Uterus (tissue), 4 donors: ENCODE results near the gene STXBP1. TPM values are rescaled to one million over a fixed set of nuclear protein-coding genes. Genes with fewer than 3 reads are reported as not detected.
"Not testable (repeated sequence)": the region's sequence is repeated elsewhere in the genome, so short reads cannot be mapped to it uniquely, and the experiment has no call there.

Experiments used
- DNase-seq, 2 donors: peaks; one replicate each; pipeline ENCODE4 v3.0.0-alpha.2; 2019 to 2020
- H3K27ac ChIP-seq, 2 donors: fragments of 200-600 bp; sonication (generic); 1 replicate in 1 of 2; 2 replicates in 1 of 2; pipeline ENCODE4 v1.5.1; 2016 to 2018
- H3K27me3 ChIP-seq, 2 donors: fragments of 200-600 bp; sonication (generic); one replicate each; pipeline ENCODE4 v1.5.1; 2018 to 2019; ENCODE audit warnings: control low read depth in 1 of 2
- H3K36me3 ChIP-seq, 2 donors: fragments of 200-600 bp; sonication (generic); one replicate each; pipeline ENCODE4 v1.5.1; 2019; ENCODE audit warnings: control low read depth in 1 of 2
- H3K4me1 ChIP-seq, 2 donors: fragments of 200-600 bp; sonication (generic); one replicate each; pipeline ENCODE4 v1.5.1; 2018 to 2019; ENCODE audit warnings: control low read depth in 1 of 2
- H3K4me3 ChIP-seq, 2 donors: fragments of 200-600 bp; sonication (generic); 1 replicate in 1 of 2; 2 replicates in 1 of 2; pipeline ENCODE4 v1.5.1; 2018 to 2019; ENCODE audit warnings: mild to moderate bottlenecking in 1 of 2
- H3K9me3 ChIP-seq, 2 donors: fragments of 200-600 bp; sonication (generic); one replicate each; pipeline ENCODE4 v1.5.1; 2019; ENCODE audit warnings: control low read depth in 1 of 2
- CTCF ChIP-seq, 4 experiments: fragments of 200-600 bp in 2 of 4; fragments of 450-650 bp in 2 of 4; sonication (generic) in 2 of 4; IDR thresholded peaks; one replicate each; pipeline ENCODE4 v1.5.1; 2016 to 2019; ENCODE audit warnings: antibody characterized with exemption in 4 of 4, mild to moderate bottlenecking in 2 of 4, moderate library complexity in 1 of 4
- POLR2A ChIP-seq, 2 donors: fragments of 450-650 bp; IDR thresholded peaks; one replicate each; pipeline ENCODE4 v1.6.1; 2016; ENCODE audit warnings: antibody characterized with exemption in 2 of 2, mild to moderate bottlenecking in 1 of 2, moderate library complexity in 1 of 2
- intact Hi-C: fragments of 100-400 bp; cut with DNase I; formaldehyde crosslinking; loops from one replicate; pipeline ENCODE4 v1.15.1; 2023; ENCODE audit warnings: low total_unique reads
- total RNA-seq, 4 donors: library from RNA; depleted of rRNA in 3 of 4; stranded (reverse); fragments of >200 nt in 3 of 4; gene quantifications; one replicate each; pipeline versions ENCODE4 v1.1.0 to v1.2.4, GENCODE V29; 2014 to 2023
- donor health status: DM: yes; HTN: yes; CAD: no.

Gene STXBP1
- total RNA-seq, 4 donors from 2014 or later, result 46.6 to 147 (median 99.5) TPM

- Histone ChIP-seq H3K4me3 (peak overlapping the region; percentile 21 to 33), H3K4me1 (peaks cover 4 to 5% of the 10 kb centered on the region in 2 donors), H3K27me3 (no peaks in the 10 kb centered on the region), H3K27ac (peak overlapping the region; percentile 63 to 79), H3K36me3 (no peaks in the 10 kb centered on the region), H3K9me3 (no peaks in the 10 kb centered on the region)
- intact Hi-C loops, result no loop called here
- peak; percentile 81 to 84 for DNase-seq
- TF ChIP-seq CTCF (IDR thresholded peaks at IDR 0.05), result peak in 1 of 4 experiments; percentile 7
- TF ChIP-seq POLR2A (IDR thresholded peaks at IDR 0.05), result peak in 1 of 2 donors; percentile 31
Measured at GRCh38 chr9:127608104-127608966, 3.7 kb upstream of the STXBP1 start.

- intact Hi-C loops, result no loop called here
- Histone ChIP-seq H3K36me3 (no peaks in the 10 kb centered on the region), H3K4me3 (peak overlapping the region; percentile 32 to 36), H3K27ac (peak overlapping the region; percentile 79 to 97), H3K9me3 (no peaks in the 10 kb centered on the region), H3K27me3 (no peaks in the 10 kb centered on the region), H3K4me1 (peaks cover 10 to 12% of the 10 kb centered on the region in 2 donors)
- TF ChIP-seq POLR2A (IDR thresholded peaks at IDR 0.05) (no peak), CTCF (IDR thresholded peaks at IDR 0.05) (no peak)
- DNase-seq, result no peak
Measured at GRCh38 chr9:127611603-127611898, 526 bp upstream of the STXBP1 start.

- intact Hi-C loops, result no loop called here
- no peaks in the 10 kb centered on the region for H3K36me3 ChIP-seq
- DNase-seq, result peak; percentile 79 to 81
- TF ChIP-seq CTCF (IDR thresholded peaks at IDR 0.05) (peak in 1 of 4 experiments; percentile 14), POLR2A (IDR thresholded peaks at IDR 0.05) (peak; percentile 57 to 73)
- no peaks in the 10 kb centered on the region for H3K27me3 ChIP-seq
- H3K4me3 ChIP-seq, result peak overlapping the region; percentile 66 to 95
- H3K9me3 ChIP-seq, result no peaks in the 10 kb centered on the region
- H3K27ac ChIP-seq, result peak overlapping the region; percentile 97 to 98
- peaks cover 6 to 10% of the 10 kb centered on the region in 2 donors for H3K4me1 ChIP-seq
Measured at GRCh38 chr9:127612939-127613582, 984 bp downstream of the STXBP1 start.

- intact Hi-C loops, result no loop called here
- TF ChIP-seq CTCF (IDR thresholded peaks at IDR 0.05) (no peak), POLR2A (IDR thresholded peaks at IDR 0.05) (no peak)
Measured at GRCh38 chr9:127613583-127613954, 1.5 kb downstream of the STXBP1 start.

GRCh38 chr9:127614961-127615360 is 2.9 kb downstream of the STXBP1 start:
- Histone ChIP-seq H3K4me1 (peaks cover 5 to 8% of the 10 kb centered on the region in 2 donors), H3K4me3 (no peak overlapping the region), H3K27me3 (no peaks in the 10 kb centered on the region), H3K9me3 (no peaks in the 10 kb centered on the region), H3K27ac (peak overlapping the region in 1 of 2 donors; percentile 37), H3K36me3 (no peaks in the 10 kb centered on the region)
- TF ChIP-seq POLR2A (IDR thresholded peaks at IDR 0.05), result no peak
- TF ChIP-seq CTCF (IDR thresholded peaks at IDR 0.05), result no peak
- DNase-seq, result peak in 1 of 2 donors; percentile 38
- intact Hi-C loops, result no loop called here

More at GRCh38 chr9:127613583-127613954, 1.5 kb downstream of the STXBP1 start:
- Histone ChIP-seq H3K36me3 (no peaks in the 10 kb centered on the region), H3K27me3 (no peaks in the 10 kb centered on the region), H3K4me3 (peak overlapping the region; percentile 66 to 95), H3K9me3 (no peaks in the 10 kb centered on the region), H3K4me1 (peaks cover 5 to 8% of the 10 kb centered on the region in 2 donors), H3K27ac (peak overlapping the region; percentile 97 to 98)
- no peak for DNase-seq

- DNase-seq, H3K4me1 ChIP-seq, H3K36me3 ChIP-seq, intact Hi-C loops, H3K9me3 ChIP-seq, H3K27me3 ChIP-seq, H3K4me3 ChIP-seq, H3K27ac ChIP-seq: not testable (repeated sequence)
Measured at GRCh38 chr9:127621339-127621970, 9.4 kb downstream of the STXBP1 start.
